ENCODE measurements around the gene PRCC.

The PRCC gene

DNA sequence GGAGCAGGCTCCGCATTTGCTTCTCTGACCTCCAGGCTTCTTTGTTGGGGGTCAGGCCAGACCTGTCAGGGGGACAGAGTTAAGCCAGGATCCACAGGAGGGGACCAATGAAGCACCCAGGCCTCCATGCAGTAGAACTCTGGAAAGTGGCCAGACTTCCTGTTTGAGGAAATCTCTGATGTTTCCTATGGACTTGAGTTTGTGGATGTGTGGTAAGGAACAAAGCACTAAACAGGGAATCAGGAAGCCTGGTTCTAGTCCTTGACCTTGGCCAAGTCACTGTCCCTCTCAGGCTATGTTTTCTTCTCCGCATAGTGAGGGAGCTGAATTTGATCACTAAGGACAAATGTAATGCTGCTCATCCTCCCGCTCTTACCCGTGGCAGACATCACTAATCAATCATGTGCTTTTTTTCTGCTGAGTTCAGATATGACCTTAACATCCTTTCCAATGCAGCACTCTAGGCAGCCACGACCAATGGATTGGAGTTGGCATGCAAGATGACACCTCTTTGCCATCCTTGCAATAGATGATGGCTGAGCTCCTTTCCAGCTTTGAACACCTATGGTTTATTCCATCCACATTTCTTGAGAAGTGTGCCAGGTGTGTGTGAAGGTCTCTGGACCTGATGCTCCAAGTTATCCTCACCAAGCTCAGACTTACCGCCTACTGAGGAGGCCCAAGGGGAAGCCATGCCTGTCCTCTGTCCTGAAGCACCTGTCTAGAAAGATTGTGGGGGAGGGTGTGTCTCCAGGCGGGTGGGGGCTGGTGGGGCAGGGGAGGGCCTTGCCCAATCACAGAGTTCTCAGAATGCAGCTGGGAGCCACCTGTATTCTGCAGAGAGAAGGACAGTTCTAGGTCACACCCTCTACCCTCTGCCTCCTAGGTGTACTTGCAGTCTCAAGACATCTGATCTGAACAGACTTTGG lies 39.4 kb downstream of the PRCC start:
- no peak overlapping the region for H3K4me3 ChIP-seq (ENCODE audit: low read depth, low read length)
- TF ChIP-seq, protein P1, sequence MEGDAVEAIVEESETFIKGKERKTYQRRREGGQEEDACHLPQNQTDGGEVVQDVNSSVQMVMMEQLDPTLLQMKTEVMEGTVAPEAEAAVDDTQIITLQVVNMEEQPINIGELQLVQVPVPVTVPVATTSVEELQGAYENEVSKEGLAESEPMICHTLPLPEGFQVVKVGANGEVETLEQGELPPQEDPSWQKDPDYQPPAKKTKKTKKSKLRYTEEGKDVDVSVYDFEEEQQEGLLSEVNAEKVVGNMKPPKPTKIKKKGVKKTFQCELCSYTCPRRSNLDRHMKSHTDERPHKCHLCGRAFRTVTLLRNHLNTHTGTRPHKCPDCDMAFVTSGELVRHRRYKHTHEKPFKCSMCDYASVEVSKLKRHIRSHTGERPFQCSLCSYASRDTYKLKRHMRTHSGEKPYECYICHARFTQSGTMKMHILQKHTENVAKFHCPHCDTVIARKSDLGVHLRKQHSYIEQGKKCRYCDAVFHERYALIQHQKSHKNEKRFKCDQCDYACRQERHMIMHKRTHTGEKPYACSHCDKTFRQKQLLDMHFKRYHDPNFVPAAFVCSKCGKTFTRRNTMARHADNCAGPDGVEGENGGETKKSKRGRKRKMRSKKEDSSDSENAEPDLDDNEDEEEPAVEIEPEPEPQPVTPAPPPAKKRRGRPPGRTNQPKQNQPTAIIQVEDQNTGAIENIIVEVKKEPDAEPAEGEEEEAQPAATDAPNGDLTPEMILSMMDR (IDR thresholded peaks at IDR 0.05; ENCODE audit: borderline replicate concordance, insufficient read depth, low read depth, low read length), result no peak

- no peak overlapping the region for H3K4me3 ChIP-seq (ENCODE audit: low read depth, low read length)
- TF ChIP-seq, protein P1 (IDR thresholded peaks at IDR 0.05; ENCODE audit: borderline replicate concordance, insufficient read depth, low read depth, low read length), result no peak
Measured at GRCh38 chr1:156807627-156808026, 40.3 kb downstream of the PRCC start.

DNA sequence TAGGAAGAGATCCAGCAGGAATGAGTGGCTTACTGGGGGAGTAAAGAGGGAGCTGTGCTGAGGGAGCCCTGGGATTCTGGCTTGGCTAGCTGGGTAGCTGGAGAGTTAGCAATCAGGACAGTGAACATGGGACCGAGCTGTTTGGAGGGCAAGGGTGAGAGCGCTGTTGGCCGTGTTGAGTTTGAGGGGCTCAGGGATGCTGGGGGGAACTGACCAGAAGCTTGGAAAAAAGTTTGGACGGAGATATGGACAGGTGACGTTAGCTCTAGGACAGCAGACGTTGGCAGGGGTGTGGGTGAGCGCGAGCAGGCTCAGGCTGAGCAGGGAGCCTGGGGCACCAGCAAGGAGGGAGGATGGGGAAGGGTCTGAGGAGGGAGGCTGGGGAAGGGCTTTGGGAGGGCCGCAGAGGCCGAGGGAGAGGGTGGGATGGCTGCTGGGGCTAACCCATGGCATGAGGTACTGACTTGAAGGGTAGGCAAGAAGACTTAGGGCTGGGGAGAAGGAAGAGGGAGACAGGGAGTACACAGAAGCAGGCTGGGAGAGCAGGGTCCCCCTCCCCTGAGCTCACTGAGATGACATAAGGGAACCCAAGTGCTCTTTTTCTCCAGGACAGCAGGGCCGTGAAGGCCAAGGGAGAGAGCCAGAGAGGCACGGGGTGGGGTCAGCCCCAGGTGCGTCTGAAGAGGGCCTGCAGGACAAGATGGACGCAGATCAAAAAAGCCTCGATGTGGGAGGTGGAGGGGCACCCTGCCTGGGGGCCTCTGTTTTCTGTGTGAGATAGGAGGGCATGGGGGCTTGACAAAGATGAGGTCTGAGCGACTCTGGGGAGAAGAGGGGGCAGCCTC lies 41.1 kb downstream of the PRCC start:
- TF ChIP-seq, protein P1 (IDR thresholded peaks at IDR 0.05; ENCODE audit: borderline replicate concordance, insufficient read depth, low read depth, low read length), result no peak
- H3K4me3 ChIP-seq (ENCODE audit: low read depth, low read length), result no peak overlapping the region

DNA sequence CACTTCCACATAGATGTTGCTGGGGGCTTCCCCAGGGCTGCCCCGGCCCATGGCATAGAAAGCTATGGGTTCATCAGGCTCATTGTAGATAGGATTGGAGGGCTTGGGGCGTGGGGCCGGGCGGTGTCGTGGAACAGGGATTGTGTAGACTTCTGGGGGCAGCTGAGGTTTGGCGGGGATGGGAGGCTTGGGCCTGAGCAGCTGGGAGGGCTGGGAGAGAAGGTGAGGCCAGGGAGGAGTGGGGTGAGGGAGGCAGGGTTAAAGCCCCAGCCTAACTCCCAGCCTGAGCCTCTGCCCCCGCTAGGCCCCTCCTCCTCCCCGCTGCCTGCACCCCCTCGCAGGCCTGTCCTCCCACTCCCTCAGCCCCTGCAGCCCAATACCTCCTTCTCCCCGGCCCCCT lies 41.9 kb downstream of the PRCC start:
- no peak overlapping the region for H3K4me3 ChIP-seq (ENCODE audit: low read depth, low read length)
- TF ChIP-seq, protein P1 (IDR thresholded peaks at IDR 0.05; ENCODE audit: borderline replicate concordance, insufficient read depth, low read depth, low read length), result no peak

DNA sequence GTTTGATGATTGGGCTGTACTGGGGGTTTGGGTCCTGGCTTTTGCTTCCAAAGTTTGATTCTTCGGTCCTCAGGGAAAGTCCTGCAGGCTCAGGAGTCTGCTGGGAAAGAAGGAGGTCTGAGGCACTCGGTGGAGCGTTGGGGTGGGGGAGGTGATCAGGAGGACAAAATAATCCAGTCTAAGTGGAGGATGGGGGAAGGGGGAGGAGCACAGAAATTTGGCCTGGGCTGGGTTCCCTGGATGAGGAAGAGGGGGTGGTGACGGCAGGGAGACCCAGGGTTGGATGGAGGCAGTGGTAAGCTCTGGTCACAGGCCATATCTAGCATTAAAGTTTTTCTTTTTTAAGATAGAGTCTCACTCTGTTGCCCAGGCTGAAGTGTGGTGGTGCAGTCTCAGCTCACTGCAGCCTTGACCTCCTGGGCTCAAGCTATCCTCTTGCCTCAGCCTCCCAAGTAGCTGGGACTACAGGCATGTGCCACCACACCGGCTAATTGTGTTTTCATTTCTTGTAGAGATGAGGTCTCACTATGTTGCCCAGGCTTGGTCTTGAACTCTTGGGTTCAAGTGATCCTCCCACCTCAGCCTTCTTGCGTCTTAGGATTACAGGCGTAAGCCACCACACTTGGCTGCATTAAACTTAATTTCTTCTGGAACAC lies 42.5 kb downstream of the PRCC start:
- no peak overlapping the region for H3K4me3 ChIP-seq (ENCODE audit: low read depth, low read length)
- TF ChIP-seq, protein P1 (IDR thresholded peaks at IDR 0.05; ENCODE audit: borderline replicate concordance, insufficient read depth, low read depth, low read length), result no peak

- TF ChIP-seq, protein P1 (IDR thresholded peaks at IDR 0.05; ENCODE audit: borderline replicate concordance, insufficient read depth, low read depth, low read length), result no peak
- no peak overlapping the region for H3K4me3 ChIP-seq (ENCODE audit: low read depth, low read length)
Measured at GRCh38 chr1:156811168-156811567, 43.8 kb downstream of the PRCC start.
